OCI-LY1 (cell line): ENCODE measurements around the gene ETV1.

Source experiments
- EZH2 ChIP-seq: fragments of 200-600 bp; sonication (generic), shearing (Covaris generic); IDR thresholded peaks from 2 replicates; pipeline ENCODE4 v1.8.0; 2017; ENCODE audit warnings: borderline replicate concordance, mixed run types, mild to moderate bottlenecking, antibody characterized with exemption, low read length, moderate library complexity, mixed read lengths
- TF ChIP-seq, protein P1 (sequence below): fragments of 200-600 bp; sonication (generic), shearing (Covaris generic); IDR thresholded peaks from 2 replicates; pipeline ENCODE4 v1.5.1; 2017; ENCODE audit warnings: mild to moderate bottlenecking, antibody characterized with exemption, low read length, moderate library complexity, mixed read lengths

DNA sequence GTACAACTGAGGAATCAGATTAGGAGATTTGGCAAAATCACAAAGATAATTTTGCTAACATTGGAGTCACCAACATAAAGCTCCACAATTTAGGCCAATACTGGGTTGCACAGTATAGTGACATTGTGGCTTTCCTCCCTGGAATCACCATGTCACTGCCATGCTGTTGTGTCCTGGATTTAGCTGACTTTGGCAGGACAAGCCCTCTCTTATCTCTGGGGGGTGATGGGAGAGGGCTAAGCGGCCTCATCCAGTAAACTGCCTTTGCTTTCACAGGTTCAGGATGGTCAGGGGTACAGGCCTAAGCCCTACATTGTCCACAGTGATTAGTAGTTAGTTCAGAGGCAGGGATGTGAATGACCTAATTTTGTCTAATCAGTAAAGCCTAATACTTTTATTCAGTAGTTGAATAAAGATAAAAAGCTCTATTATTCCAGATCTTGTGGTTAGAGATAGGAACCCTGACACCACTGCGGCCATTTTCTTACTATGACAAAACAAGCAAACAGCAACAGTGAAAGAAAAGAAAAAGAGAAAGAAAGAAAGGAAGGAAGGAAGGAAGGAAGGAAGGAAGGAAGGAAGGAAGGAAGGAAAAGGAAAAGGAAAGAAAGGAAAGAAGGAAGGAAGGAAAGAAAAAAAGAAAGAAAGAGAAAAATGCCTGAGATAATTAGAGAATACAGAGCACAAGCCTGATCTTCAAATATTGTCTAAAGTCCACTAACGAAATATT is 140.1 kb downstream of the ETV1 start:
- TF ChIP-seq, protein P1, sequence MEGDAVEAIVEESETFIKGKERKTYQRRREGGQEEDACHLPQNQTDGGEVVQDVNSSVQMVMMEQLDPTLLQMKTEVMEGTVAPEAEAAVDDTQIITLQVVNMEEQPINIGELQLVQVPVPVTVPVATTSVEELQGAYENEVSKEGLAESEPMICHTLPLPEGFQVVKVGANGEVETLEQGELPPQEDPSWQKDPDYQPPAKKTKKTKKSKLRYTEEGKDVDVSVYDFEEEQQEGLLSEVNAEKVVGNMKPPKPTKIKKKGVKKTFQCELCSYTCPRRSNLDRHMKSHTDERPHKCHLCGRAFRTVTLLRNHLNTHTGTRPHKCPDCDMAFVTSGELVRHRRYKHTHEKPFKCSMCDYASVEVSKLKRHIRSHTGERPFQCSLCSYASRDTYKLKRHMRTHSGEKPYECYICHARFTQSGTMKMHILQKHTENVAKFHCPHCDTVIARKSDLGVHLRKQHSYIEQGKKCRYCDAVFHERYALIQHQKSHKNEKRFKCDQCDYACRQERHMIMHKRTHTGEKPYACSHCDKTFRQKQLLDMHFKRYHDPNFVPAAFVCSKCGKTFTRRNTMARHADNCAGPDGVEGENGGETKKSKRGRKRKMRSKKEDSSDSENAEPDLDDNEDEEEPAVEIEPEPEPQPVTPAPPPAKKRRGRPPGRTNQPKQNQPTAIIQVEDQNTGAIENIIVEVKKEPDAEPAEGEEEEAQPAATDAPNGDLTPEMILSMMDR: no peak
- TF ChIP-seq EZH2: no peak
